Liver (tissue), 3 donors: ENCODE results near the gene IGFL4.

Experiments used
- FOXA1 ChIP-seq: IDR thresholded peaks from 2 replicates; pipeline ENCODE4 v1.6.1; 2016; ENCODE audit warnings: antibody characterized with exemption
- RAD21 ChIP-seq, 2 donors: IDR thresholded peaks; 2 replicates each; pipeline ENCODE4 v1.6.1; 2016; ENCODE audit warnings: antibody characterized with exemption in 2 of 2, mild to moderate bottlenecking in 2 of 2
- SP1 ChIP-seq: IDR thresholded peaks from 2 replicates; pipeline ENCODE4 v1.6.1; 2018; ENCODE audit warnings: antibody characterized with exemption, mild to moderate bottlenecking
- TF ChIP-seq, protein P1 (sequence below): fragments of 150-350 bp; IDR thresholded peaks from 2 replicates; pipeline ENCODE4 v1.5.1; 2017; ENCODE audit warnings: improper control_type of control experiment, low read depth, low read length; ENCODE audit not compliant: missing input control
- TF ChIP-seq, protein P2 (sequence below): IDR thresholded peaks from 2 replicates; pipeline ENCODE4 v1.6.1; 2016; ENCODE audit warnings: antibody characterized with exemption
- TF ChIP-seq, protein P3 (sequence below): IDR thresholded peaks from 2 replicates; pipeline ENCODE4 v1.6.1; 2016; ENCODE audit warnings: antibody characterized with exemption
- donor health status: healthy.
- donor health status: healthy.

DNA sequence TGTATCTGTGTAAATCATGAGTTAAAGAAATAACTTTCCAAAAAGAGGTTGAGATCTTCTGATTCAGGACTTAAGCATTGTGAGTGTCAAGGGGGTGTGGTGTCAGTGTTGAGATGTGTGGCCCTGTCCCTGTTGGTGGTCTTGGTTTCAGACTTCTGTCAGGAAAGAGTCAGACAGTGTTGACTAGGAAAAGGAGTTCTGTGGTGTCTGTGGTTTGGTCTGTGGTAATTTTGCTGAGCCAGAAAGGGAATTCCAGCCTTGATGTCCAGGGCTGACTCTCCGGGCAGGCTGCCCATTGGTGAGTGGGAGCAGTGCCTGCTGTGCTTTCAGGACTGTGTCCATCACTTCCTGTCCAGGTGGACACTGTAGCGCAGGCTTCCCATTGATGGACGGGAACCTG, 39.8 kb upstream of the IGFL4 start:
- TF ChIP-seq, protein P1, sequence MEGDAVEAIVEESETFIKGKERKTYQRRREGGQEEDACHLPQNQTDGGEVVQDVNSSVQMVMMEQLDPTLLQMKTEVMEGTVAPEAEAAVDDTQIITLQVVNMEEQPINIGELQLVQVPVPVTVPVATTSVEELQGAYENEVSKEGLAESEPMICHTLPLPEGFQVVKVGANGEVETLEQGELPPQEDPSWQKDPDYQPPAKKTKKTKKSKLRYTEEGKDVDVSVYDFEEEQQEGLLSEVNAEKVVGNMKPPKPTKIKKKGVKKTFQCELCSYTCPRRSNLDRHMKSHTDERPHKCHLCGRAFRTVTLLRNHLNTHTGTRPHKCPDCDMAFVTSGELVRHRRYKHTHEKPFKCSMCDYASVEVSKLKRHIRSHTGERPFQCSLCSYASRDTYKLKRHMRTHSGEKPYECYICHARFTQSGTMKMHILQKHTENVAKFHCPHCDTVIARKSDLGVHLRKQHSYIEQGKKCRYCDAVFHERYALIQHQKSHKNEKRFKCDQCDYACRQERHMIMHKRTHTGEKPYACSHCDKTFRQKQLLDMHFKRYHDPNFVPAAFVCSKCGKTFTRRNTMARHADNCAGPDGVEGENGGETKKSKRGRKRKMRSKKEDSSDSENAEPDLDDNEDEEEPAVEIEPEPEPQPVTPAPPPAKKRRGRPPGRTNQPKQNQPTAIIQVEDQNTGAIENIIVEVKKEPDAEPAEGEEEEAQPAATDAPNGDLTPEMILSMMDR: no peak
- TF ChIP-seq, protein P2, sequence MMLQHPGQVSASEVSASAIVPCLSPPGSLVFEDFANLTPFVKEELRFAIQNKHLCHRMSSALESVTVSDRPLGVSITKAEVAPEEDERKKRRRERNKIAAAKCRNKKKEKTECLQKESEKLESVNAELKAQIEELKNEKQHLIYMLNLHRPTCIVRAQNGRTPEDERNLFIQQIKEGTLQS: no peak
- TF ChIP-seq FOXA1 (no peak), RAD21 (IDR thresholded peaks at IDR 0.05) (no peak), SP1 (no peak)
- TF ChIP-seq, protein P3, sequence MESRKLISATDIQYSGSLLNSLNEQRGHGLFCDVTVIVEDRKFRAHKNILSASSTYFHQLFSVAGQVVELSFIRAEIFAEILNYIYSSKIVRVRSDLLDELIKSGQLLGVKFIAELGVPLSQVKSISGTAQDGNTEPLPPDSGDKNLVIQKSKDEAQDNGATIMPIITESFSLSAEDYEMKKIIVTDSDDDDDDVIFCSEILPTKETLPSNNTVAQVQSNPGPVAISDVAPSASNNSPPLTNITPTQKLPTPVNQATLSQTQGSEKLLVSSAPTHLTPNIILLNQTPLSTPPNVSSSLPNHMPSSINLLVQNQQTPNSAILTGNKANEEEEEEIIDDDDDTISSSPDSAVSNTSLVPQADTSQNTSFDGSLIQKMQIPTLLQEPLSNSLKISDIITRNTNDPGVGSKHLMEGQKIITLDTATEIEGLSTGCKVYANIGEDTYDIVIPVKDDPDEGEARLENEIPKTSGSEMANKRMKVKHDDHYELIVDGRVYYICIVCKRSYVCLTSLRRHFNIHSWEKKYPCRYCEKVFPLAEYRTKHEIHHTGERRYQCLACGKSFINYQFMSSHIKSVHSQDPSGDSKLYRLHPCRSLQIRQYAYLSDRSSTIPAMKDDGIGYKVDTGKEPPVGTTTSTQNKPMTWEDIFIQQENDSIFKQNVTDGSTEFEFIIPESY: no peak
